Measurements from ENCODE around the gene ZSWIM3.

GRCh38 chr20:45882469-45883099, 25.2 kb downstream of the ZSWIM3 start:
- no peak for TF ChIP-seq CTCF (conservative IDR thresholded peaks at IDR 0.05)
- no peak for TF ChIP-seq ZFX (IDR thresholded peaks at IDR 0.05)

Measured in C4-2B (cell line).